ENCODE data around the gene DNAJB8.

Gene DNAJB8

DNA sequence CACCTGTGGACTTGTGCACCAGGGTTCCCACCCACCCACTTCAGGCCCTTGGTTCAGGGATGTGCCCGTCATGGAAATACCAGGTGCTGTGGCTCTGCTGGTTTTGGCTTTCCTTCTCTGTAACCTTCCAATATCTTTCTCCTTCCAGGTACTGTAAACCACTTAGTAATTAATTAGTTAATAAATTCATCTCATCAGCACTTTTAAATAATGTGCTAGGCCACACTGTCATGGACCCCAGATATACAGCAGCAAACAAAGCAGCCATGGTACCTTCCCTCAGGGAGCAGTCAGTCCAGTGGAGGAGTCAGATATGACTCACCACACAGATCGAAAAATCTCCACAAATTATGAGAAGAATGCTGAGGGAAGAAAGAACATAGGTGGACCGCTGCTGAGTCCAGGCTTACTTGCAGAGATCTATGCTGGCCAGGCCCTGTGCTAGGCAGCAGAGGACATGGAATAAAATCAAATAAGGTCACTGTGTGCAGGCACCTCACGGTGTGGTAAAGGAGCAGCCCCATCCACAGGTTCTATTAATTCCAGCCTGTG lies 33.1 kb upstream of the DNAJB8 start:
- no peak for TF ChIP-seq CTCF (conservative IDR thresholded peaks at IDR 0.05; ENCODE audit: low read depth, low read length)
- peak; percentile 56 for DNase-seq (ENCODE audit: low read depth)
- no peak overlapping the region for H3K4me3 ChIP-seq (ENCODE audit: low read depth, low read length)

DNA sequence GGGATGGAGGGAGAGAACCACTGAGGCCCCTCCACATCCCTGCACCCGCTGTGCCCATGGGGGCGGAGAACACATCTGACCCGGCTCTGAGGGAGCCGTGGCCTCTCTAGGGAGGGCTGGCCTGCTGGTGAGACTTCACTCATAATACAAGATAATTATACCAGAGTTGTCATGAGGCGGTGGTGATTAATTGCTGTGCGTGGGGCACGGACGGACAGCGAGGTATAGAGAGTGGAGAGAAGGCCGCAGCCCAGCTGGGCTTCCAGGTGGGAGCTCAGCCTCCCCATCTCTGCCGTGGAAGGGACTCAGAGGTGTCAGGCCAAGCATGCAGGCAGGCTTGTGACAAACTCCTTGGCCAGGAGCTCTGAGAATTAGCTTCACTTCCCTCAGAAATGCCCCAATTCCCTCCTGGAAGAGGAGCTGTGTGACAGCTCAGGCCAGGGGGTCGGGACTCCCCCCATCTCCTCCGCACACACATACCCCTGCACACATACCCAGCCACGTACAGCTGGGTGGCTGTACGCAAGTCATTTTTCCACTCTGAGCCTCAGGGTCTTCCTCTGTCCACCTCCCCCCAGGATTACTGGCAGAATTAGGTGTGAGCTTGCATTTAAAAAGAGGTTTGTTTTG lies 32.3 kb upstream of the DNAJB8 start:
- TF ChIP-seq CTCF (conservative IDR thresholded peaks at IDR 0.05; ENCODE audit: low read depth, low read length): no peak
- H3K4me3 ChIP-seq (ENCODE audit: low read depth, low read length): no peak overlapping the region
- DNase-seq (ENCODE audit: low read depth): no peak

GRCh38 chr3:128498127-128498626 lies 31.5 kb upstream of the DNAJB8 start:
- DNase-seq (ENCODE audit: low read depth): no peak
- H3K4me3 ChIP-seq (ENCODE audit: low read depth, low read length): no peak overlapping the region
- no peak for TF ChIP-seq CTCF (conservative IDR thresholded peaks at IDR 0.05; ENCODE audit: low read depth, low read length)

DNA sequence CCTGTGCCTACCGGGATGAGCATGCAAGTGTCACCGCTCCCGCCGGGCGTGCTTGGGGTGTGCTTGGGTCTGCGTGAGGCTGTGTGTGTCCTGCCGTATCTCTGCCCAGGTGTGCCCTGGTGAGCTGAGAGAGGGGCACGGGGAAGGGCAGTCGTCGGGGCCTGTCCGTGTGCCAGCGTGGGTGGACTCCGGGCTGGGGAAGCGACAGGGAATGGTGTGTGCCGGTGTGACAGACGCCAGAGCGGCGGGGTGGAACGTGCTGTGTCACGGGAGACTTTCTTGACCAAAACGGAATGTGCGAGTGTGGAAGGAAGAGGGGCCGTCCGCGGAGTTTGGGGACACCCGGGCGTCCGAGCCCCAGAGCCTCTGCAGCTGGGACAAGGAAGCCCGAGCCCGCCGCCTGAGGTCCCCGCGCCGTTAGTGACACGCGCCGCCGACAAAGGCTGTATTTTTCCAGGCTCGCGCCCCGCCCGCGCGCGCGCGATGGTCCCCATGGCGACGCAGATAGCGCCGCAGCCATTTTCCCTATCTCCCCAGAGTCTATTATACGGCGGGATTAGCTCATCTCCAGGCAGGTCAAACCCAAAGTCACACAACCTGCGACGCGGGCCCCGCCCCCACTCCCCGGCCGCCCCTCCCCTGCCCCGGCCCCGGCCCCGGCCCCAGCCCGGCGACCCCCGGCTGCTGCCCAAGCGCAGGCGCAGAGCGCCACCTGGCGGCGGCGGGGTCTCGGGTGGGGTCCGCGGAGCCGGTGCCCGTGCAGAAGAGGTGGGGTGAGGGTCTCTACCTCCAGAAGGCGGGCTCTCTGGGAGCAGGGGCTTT lies 30.8 kb upstream of the DNAJB8 start:
- H3K4me3 ChIP-seq (ENCODE audit: low read depth, low read length): peak overlapping the region; percentile 54
- peak; percentile 67 for TF ChIP-seq CTCF (conservative IDR thresholded peaks at IDR 0.05; ENCODE audit: low read depth, low read length)
- DNase-seq (ENCODE audit: low read depth): no peak

DNA sequence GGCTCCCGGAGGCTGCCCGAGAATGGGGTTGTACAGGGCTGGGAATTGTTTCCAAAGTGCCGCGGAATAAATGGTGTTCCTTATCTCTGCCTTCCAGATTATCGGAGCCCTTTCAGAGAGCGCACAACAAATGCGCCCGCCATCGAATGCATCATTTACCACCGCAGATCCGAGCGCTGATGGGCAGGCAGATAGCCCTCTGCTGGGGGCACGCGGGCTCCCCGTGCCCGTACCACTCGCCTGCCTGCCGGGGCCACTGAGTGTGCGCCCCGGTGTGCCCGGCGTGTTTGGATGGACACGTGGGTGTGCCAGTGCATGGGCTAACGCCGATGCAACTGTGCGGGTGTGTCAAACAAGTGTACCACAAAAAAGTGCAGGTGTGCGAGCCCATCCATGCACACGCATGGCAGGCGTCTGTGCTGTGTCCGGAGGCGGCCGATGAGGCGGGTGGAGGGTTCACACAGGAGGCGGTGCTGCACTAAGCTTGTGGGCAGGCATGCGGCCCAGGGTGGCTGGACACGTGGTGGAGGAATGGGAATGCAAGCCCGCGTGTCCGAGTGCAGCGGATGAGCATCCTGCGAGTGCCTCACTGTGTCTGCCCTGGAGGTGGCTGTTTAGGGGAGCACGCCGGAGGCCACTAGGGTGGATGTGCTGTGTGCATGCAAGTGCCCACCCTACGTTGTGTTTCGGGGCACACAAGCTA lies 30.1 kb upstream of the DNAJB8 start:
- H3K4me3 ChIP-seq (ENCODE audit: low read depth, low read length): no peak overlapping the region
- TF ChIP-seq CTCF (conservative IDR thresholded peaks at IDR 0.05; ENCODE audit: low read depth, low read length): no peak
- DNase-seq (ENCODE audit: low read depth): peak; percentile 35

DNA sequence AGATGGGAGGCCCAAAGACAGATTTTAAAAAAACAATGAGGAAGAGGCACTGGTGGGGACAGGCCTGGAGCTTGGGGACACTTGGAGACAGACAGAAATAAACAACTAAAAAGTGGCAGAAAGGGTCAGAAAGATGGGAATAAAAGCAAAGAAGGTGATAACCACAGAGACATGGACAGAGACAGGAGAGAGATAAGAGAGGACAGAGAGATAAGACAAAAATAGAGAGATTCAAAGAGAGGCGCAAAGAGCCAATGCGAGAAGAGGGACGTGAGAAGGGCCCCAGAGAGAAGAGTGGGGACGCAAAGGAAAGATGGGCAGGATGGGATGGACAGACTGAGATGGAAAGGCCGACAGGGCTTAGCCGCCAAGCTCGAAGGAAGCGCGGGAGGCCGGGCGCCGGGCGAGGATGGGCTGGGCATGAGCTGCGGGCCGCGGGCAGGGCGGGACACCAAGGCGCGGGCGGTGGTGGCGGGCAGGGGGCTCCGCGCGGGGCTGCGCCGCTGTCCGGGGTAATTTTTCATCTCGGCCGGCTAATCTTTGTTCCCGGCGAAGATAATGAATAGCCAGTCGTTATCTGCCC lies 29.4 kb upstream of the DNAJB8 start:
- no peak overlapping the region for H3K4me3 ChIP-seq (ENCODE audit: low read depth, low read length)
- no peak for TF ChIP-seq CTCF (conservative IDR thresholded peaks at IDR 0.05; ENCODE audit: low read depth, low read length)
- DNase-seq (ENCODE audit: low read depth): no peak
